GM15510 (cell line): ENCODE results near the gene QPCTL.

Experiments used
- POLR2A ChIP-seq: IDR thresholded peaks from 3 replicates; pipeline ENCODE4 v1.6.1; 2011; ENCODE audit warnings: borderline replicate concordance; ENCODE audit not compliant: insufficient read length; ENCODE audit errors: extremely low read depth

QPCTL gene

DNA sequence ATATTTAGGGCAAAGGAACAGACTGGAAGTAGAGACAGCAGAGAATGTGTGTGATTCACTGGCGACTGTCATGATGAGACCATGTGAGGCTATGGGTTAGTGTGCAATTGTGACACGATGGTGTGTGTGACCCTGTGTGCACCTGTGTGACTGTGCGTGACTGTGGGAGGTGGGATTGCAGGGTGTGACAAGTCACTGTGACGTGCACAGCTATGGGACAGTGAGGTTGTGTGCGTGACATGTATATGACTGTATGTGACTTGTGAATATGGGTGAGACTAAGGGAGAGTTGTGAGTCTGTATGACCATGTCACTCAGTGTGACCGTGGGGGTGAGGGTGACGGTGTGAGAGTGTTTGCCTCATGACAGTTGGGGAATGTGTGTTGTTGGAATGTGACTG lies 27.9 kb upstream of the QPCTL start:
- TF ChIP-seq POLR2A, result no peak

GRCh38 chr19:45667620-45668341 lies 24.7 kb upstream of the QPCTL start, which contains the start of gene GIPR:
Gene GIPR, plus strand, starts transcription at chr19:45668221. Its CDS starts 1,300 bp downstream, at chr19:45669521.
- TF ChIP-seq POLR2A, result peak; percentile 69

- TF ChIP-seq POLR2A, result no peak
Observed at GRCh38 chr19:45668342-45668871, 24.1 kb upstream of the QPCTL start.

- no peak for TF ChIP-seq POLR2A
Observed at GRCh38 chr19:45670670-45671453, 21.6 kb upstream of the QPCTL start.

DNA sequence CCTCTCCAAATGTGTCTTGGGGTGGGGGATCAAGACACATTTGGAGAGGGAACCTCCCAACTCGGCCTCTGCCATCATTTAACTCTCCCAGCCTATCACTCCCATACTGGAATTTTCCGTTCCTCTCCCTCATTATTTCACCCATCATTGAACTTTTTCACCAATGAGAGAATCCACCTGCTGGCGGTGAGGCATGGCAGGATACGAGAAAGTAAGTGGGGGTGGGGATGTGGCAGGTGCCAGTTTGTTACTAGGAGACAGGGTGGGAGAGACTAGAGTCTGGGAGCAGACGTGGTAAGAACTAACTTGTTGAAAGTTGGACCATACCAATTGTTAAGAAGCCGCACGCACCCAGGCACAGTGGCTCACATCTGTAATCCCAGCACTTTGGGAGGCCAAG lies 17.5 kb upstream of the QPCTL start:
- no peak for TF ChIP-seq POLR2A

GRCh38 chr19:45676851-45677263 lies 15.6 kb upstream of the QPCTL start:
- TF ChIP-seq POLR2A, result no peak

DNA sequence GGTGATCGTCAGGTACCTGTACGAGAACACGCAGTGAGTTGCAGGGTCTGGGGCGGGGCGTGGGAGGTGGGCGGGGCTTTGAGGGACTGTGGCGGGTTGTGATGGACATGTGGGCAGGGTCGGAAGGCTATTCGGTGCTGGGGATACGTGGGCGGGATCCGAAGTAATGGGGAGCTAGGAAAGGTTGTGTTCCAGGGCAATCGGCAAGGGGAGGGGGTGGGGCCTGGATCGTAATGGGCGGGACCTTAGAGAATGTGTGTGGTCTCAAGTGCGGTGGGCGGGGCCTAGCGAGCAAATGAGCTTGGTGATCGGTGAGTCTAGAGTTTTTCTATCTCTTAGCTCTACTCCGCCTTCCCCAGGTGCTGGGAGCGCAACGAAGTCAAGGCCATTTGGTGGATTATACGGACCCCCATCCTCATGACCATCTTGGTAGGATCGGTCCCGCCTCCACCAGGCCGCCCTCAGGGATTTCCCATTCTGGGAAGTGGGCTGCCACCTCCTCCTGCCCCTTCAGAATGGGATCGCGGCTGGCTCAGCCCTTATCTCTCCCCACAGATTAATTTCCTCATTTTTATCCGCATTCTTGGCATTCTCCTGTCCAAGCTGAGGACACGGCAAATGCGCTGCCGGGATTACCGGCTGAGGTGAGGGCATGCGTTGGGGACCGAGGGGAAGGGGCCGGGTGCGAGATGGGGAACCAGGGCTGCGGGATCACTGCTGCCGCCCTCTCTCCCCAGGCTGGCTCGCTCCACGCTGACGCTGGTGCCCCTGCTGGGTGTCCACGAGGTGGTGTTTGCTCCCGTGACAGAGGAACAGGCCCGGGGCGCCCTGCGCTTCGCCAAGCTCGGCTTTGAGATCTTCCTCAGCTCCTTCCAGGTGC lies 14.9 kb upstream of the QPCTL start:
- TF ChIP-seq POLR2A, result no peak

DNA sequence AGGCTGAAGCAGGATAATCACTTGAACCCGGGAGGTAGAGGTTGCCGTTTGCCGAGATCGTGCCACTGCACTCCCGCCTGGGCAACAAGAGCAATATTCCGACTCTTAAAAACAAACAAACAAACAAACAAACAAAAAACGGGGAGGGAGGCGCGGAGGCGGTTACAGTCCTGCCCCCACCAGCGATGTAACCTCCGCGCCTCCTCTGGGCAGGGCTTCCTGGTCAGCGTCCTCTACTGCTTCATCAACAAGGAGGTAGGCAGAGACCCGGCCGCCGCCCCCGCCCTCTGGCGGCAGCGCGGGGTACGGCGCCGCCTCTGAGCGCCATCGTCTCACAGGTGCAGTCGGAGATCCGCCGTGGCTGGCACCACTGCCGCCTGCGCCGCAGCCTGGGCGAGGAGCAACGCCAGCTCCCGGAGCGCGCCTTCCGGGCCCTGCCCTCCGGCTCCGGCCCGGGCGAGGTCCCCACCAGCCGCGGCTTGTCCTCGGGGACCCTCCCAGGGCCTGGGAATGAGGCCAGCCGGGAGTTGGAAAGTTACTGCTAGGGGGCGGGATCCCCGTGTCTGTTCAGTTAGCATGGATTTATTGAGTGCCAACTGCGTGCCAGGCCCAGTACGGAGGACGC lies 11.0 kb upstream of the QPCTL start:
- TF ChIP-seq POLR2A, result peak; percentile 26

DNA sequence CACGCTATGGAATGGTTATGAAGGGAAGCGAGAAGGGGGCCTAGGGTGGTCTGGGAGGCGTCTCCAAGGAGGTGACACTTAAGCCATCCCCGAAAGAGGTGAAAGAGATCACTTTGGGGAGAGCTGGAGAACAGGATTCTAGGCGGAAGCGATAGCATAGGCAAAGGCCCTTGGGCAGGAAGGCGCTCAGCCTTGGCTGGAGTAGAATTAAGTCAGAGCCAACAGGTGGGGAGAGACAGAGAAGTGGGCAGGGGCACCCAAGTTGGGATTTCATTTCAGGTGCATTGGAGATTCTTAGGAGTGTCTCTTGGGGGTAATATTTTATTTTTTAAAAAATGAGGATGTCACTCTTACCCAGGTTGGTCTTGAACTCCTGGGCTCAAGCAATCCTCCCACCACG lies 10.3 kb upstream of the QPCTL start:
- no peak for TF ChIP-seq POLR2A

- no peak for TF ChIP-seq POLR2A
Observed at GRCh38 chr19:45682908-45683307, 9.6 kb upstream of the QPCTL start.

DNA sequence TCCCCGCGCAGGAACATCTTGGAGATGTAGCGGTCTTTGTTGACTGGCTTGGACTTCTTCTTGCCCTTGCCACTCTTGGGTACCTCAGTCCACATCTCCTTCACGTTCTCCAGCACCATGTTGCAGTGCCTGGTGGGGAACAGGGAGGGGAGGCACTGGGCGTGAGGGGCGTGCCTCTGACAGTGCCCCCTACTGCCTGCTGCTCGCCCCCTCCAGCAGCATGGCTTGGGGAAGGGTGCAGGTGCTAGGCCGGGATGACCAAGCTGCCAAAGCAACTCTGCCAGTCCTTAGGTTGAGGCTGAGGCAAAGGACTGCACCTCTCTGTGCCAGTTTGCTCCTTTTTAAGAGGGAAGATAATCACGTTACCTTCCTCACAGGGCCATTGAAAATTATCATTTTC lies 4.9 kb upstream of the QPCTL start:
- TF ChIP-seq POLR2A, result peak; percentile 13

GRCh38 chr19:45691516-45692186 lies 815 bp upstream of the QPCTL start, which contains the start of gene SNRPD2:
Gene SNRPD2, minus strand, starts transcription at chr19:45691953. Its CDS starts 65 bp downstream, at chr19:45691888.
- peak; percentile 97 for TF ChIP-seq POLR2A

DNA sequence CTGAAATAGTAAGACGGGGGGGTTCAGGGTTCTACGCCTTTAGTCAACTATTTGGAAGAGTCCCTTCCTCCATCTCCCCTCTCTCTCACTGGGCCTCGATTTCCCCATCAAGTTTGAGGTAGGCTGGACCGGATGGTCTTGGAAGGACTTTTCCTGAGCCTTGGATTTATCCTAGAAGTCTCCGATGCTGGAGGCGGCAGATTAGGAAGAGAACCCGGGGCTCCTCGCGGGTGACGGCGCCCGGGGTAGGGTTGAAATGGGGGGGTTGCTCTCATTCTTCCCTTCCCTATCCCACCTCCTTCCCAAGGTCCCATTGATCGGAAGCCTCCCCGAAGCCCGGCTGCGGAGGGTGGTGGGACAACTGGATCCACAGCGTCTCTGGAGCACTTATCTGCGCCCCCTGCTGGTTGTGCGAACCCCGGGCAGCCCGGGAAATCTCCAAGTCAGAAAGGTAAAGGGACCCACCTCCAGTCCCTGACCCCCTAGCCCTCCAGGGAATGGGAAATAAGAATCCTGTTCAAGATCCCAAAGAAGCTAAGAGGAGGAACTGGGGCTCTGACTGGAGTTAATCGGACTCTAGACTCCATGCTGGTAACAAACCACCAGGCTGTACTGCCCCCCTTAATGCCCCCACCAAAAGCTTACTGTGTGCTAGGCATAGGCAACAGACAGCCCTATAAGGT lies 781 bp downstream of the QPCTL start:
- no peak for TF ChIP-seq POLR2A
